ENCODE measurements around the gene ALPI. TPM values are rescaled to one million over a fixed set of nuclear protein-coding genes. Genes with fewer than 3 reads are reported as not detected.

Gene ALPI
- total RNA-seq, 4 donors from 2014 or later, result not detected

DNA sequence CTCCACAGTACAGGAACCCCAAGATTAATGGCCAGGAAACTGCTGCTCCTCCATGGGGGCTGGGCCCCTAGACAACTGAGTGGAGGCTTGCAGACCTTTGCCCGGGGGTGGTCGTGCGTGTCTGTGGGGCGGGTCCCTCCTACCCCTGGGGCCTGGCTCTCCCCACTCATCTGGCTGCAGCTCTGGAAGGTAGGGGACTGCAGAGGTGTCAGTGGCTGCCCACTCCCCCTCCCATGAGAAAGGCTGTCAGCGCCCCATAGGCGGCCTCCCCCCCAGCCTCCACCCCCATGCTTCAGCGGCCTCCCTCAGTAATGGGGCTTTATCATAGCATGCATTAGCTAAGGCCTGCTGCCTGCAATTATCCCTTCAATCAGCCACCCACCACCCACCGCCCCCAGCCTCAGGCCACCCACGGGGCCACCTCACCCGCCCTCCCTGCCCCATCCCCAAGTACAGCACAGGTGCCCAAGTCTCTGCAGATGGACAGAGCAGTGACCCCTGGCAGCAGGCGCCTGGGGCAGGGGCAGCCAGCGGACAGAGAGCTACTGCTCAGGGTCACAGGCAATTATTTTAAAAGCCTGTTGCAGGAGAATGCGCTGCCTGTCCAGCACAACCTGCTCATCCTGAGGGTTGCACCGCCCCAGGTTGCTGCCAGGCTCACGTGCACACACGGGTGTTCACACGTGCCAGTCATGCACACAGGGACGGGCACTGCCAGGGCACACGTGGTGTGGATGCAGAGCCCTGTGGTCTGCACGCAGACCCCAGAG lies 40.7 kb downstream of the ALPI start:
- peaks cover 0 to 49% (median 0%) of the 10 kb centered on the region in 4 donors for H3K27me3 ChIP-seq
- no peak overlapping the region for H3K4me3 ChIP-seq
- H3K9me3 ChIP-seq, result no peaks in the 10 kb centered on the region
- H3K4me1 ChIP-seq, result no peaks in the 10 kb centered on the region
- WGBS, 2 donors, result 80% methylated on average over 2 of the region's 20 CpGs; no CpG with 5 or more reads in 1 of the 2 donors
- intact Hi-C loops (cut with DNase I), result no loop called here
- no peak for DNase-seq
- H3K27ac ChIP-seq, result no peak overlapping the region
- TF ChIP-seq POLR2A (IDR thresholded peaks at IDR 0.05), result no peak
- TF ChIP-seq, protein P1, sequence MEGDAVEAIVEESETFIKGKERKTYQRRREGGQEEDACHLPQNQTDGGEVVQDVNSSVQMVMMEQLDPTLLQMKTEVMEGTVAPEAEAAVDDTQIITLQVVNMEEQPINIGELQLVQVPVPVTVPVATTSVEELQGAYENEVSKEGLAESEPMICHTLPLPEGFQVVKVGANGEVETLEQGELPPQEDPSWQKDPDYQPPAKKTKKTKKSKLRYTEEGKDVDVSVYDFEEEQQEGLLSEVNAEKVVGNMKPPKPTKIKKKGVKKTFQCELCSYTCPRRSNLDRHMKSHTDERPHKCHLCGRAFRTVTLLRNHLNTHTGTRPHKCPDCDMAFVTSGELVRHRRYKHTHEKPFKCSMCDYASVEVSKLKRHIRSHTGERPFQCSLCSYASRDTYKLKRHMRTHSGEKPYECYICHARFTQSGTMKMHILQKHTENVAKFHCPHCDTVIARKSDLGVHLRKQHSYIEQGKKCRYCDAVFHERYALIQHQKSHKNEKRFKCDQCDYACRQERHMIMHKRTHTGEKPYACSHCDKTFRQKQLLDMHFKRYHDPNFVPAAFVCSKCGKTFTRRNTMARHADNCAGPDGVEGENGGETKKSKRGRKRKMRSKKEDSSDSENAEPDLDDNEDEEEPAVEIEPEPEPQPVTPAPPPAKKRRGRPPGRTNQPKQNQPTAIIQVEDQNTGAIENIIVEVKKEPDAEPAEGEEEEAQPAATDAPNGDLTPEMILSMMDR (IDR thresholded peaks at IDR 0.05), result no peak
- no peaks in the 10 kb centered on the region for H3K36me3 ChIP-seq

DNA sequence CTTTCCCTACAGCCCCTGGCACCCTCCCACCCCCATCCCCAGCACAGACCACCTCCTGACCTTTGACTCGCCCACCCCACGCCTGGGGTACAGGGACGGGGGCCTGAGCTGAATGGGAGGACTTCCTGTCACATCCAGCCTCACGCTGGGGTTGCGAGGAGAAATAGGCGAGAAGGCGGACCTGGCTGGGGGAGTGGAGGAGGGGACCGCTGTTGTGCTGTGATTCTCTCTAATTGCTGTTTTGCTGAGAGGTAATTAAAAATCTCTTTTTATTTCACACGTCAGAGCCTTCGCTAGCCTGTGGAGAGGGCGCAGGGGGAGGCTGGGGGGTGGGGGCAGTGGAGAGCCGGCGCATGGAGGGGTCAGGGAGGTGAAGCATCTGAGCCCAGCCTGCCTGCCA lies 41.4 kb downstream of the ALPI start:
- Histone ChIP-seq H3K9me3 (no peaks in the 10 kb centered on the region), H3K4me3 (no peak overlapping the region), H3K27ac (no peak overlapping the region), H3K4me1 (peaks cover 0 to 4% (median 0%) of the 10 kb centered on the region in 3 donors), H3K36me3 (no peaks in the 10 kb centered on the region), H3K27me3 (peaks cover 0 to 56% (median 0%) of the 10 kb centered on the region in 4 donors)
- intact Hi-C loops (cut with DNase I), result no loop called here
- DNase-seq, result no peak
- TF ChIP-seq POLR2A (IDR thresholded peaks at IDR 0.05), result no peak
- TF ChIP-seq, protein P1 (IDR thresholded peaks at IDR 0.05), result no peak
- 91% methylated on average over 6 of the region's 13 CpGs; no CpG with 5 or more reads in 1 of the 2 donors for WGBS, 2 donors

DNA sequence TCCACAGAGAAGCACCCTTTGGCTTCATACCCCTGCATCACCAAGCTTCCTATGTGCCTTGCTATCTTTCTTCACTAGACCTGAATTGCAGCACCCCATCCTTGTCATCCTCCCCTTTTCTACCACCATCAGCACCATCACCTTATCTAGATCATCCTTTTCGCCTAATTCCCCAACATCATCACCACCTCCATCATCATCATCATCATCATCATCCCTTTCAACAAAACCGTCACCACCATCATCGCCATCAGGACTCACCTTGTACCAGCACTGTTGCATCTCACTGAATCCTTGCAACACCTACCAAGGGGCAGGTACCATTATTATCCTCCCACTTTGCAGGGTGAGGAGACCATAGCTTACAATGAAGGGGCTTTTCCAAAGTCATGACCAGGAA lies 42.5 kb downstream of the ALPI start:
- Histone ChIP-seq H3K9me3 (no peaks in the 10 kb centered on the region), H3K27me3 (peaks cover 0 to 64% (median 3%) of the 10 kb centered on the region in 4 donors), H3K4me3 (no peak overlapping the region), H3K36me3 (no peaks in the 10 kb centered on the region), H3K27ac (no peak overlapping the region), H3K4me1 (peaks cover 3 to 15% (median 8%) of the 10 kb centered on the region in 3 donors)
- DNase-seq, result no peak
- 91 to 92% methylated on average over 3 of the region's 3 CpGs for WGBS, 2 donors
- intact Hi-C loops (cut with DNase I), result no loop called here
- TF ChIP-seq, protein P1 (IDR thresholded peaks at IDR 0.05), result no peak
- no peak for TF ChIP-seq POLR2A (IDR thresholded peaks at IDR 0.05)

DNA sequence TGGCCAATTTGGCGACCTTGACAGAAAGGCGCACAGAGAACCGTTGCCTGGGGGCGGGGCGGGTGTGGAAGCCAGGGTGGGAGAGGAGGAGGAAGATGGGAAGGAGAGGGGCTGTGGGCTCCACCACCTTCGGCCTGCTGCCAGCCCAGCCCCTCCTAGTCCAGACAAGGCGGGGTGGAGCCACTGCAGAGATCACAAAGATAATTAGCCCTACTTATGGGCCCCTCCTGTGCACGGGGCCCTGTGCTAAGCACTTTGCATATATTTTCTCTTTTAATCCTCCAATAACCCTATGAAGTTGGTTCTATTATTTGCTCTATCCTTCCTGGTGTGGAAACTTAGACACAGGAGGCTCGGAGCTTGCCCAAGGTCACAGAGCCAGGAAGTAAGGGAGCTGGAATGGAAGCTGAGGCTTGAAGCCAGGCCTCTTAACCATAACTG lies 45.4 kb downstream of the ALPI start:
- intact Hi-C loops (cut with DNase I), result no loop called here
- WGBS, 2 donors, result 53 to 70% methylated on average over 4 to 5 of the region's 9 CpGs
- H3K4me1 ChIP-seq, result peaks cover 3 to 19% (median 10%) of the 10 kb centered on the region in 3 donors
- no peak overlapping the region for H3K27ac ChIP-seq
- no peak for TF ChIP-seq POLR2A (IDR thresholded peaks at IDR 0.05)
- TF ChIP-seq, protein P1 (IDR thresholded peaks at IDR 0.05), result no peak
- no peak overlapping the region for H3K4me3 ChIP-seq
- no peaks in the 10 kb centered on the region for H3K36me3 ChIP-seq
- no peak for DNase-seq
- peaks cover 0 to 93% (median 7%) of the 10 kb centered on the region in 4 donors for H3K27me3 ChIP-seq
- H3K9me3 ChIP-seq, result no peaks in the 10 kb centered on the region

DNA sequence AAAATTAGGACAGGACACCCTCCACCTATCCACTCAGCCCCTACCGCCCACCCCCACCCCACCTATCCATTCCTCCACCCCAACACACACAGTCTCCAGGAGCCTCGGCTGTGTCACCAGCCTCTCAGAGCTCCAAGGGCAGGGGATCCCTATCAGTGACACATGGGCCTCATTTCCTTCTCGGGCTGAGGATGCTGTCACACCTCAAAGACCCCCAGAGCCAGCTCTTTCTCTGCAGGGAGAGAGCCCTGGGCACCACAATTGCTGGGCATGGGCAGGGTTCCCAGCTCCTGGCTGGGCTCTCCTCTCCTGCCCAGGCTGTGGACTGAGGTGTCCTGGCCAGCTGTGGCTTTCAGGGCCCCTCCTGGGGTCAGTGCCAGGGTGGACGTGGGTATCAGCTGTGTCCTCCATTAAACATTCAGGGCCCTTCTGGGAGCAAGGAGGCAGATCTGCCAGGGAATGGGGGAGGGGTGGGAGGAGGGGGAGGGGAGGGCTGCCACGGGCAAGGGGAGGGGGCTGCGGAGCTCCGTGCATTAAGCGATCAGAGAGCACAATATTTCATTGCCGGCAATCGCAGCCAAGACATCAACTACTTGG lies 45.9 kb downstream of the ALPI start:
- no peak for TF ChIP-seq POLR2A (IDR thresholded peaks at IDR 0.05)
- TF ChIP-seq, protein P1 (IDR thresholded peaks at IDR 0.05), result no peak
- 43 to 53% methylated on average over 6 to 7 of the region's 10 CpGs for WGBS, 2 donors

More for the DNA sequence above, 45.9 kb downstream of the ALPI start:
- no peak for DNase-seq
- peaks cover 0 to 96% (median 7%) of the 10 kb centered on the region in 4 donors for H3K27me3 ChIP-seq
- intact Hi-C loops (cut with DNase I), result no loop called here
- H3K4me1 ChIP-seq, result peaks cover 3 to 19% (median 10%) of the 10 kb centered on the region in 3 donors
- no peaks in the 10 kb centered on the region for H3K36me3 ChIP-seq
- H3K9me3 ChIP-seq, result no peaks in the 10 kb centered on the region
- H3K4me3 ChIP-seq, result no peak overlapping the region
- H3K27ac ChIP-seq, result no peak overlapping the region

Measured in esophagus squamous epithelium (tissue), 5 donors.